Panc1 (cell line): ENCODE data around the gene MBD3. TPM values are rescaled to one million over a fixed set of nuclear protein-coding genes. Genes with fewer than 3 reads are reported as not detected.
A peak's percentile ranks its signal among the peaks of the same experiment; 100 is the strongest.

ENCODE experiments used
- ATAC-seq: fragments of 200-7000 bp; cut with Tn5 transposase; 2 replicates; pipeline ENCODE4 v1.9.1; 2020; ENCODE audit warnings: mild to moderate bottlenecking, moderate library complexity
- BruUV-seq: library from RNA; stranded (reverse); fragments of 400-500 nt; replicated peaks from 2 replicates; lab custom pipeline; 2021; lab: Mats Ljungman, UMichigan
- CTCF ChIA-PET: fragments of 300-600 bp; sonication (Branson Sonifier 250); formaldehyde crosslinking; loops from one replicate; lab custom pipeline; 2022; ENCODE audit warnings: antibody characterized with exemption; lab: Charles Lee
- POLR2A ChIA-PET: fragments of 300-600 bp; sonication (Branson Sonifier 250); formaldehyde crosslinking; loops from one replicate; lab custom pipeline; 2022; ENCODE audit warnings: antibody characterized with exemption; lab: Charles Lee
- DNase-seq: peaks from one replicate; pipeline ENCODE4 v3.0.0-alpha.2; 2010; ENCODE audit warnings: low read depth, low spot score
- H3K27ac ChIP-seq: 2 replicates; pipeline ENCODE4 v1.5.1; 2011; ENCODE audit warnings: mild to moderate bottlenecking, low read length, inconsistent platforms
- H3K27me3 ChIP-seq: fragments of 200-500 bp; sonication (Bioruptor generic); 2 replicates; pipeline ENCODE4 v1.6.0; 2014; ENCODE audit warnings: low read length, inconsistent platforms; ENCODE audit not compliant: control insufficient read depth, insufficient read depth
- H3K36me3 ChIP-seq: fragments of 200-500 bp; sonication (Bioruptor generic); 2 replicates; pipeline ENCODE4 v1.5.1; 2014; ENCODE audit warnings: inconsistent platforms, mild to moderate bottlenecking, low read length, moderate library complexity; ENCODE audit not compliant: control insufficient read depth, insufficient read depth
- H3K4me1 ChIP-seq: 2 replicates; pipeline ENCODE4 v1.5.1; 2011; ENCODE audit warnings: inconsistent platforms, mild to moderate bottlenecking, low read length, moderate library complexity; ENCODE audit not compliant: control insufficient read depth, insufficient read depth
- H3K4me3 ChIP-seq, 2 experiments: 2 replicates each; pipeline ENCODE4 v1.5.1; 2011 to 2012; ENCODE audit warnings: low read depth in 2 of 2, low read length in 2 of 2, mild to moderate bottlenecking in 2 of 2, inconsistent platforms in 1 of 2, moderate library complexity in 1 of 2
- H3K9me3 ChIP-seq: fragments of 200-500 bp; sonication (Bioruptor generic); 2 replicates; pipeline ENCODE4 v1.5.1; 2014; ENCODE audit warnings: low read depth, mild to moderate bottlenecking, inconsistent platforms, low read length, moderate library complexity; ENCODE audit not compliant: control insufficient read depth, insufficient read depth
- POLR2AphosphoS5 ChIP-seq: IDR thresholded peaks from 2 replicates; pipeline ENCODE4 v1.6.1; 2012; ENCODE audit warnings: mild to moderate bottlenecking, low read depth, low read length, moderate library complexity
- SIN3A ChIP-seq: IDR thresholded peaks from 2 replicates; pipeline ENCODE4 v1.6.1; 2012; ENCODE audit warnings: low read depth, mild to moderate bottlenecking, low read length, moderate library complexity, borderline replicate concordance; ENCODE audit not compliant: insufficient read depth
- TCF7L2 ChIP-seq: IDR thresholded peaks from 2 replicates; pipeline ENCODE4 v1.6.1; 2011; ENCODE audit warnings: mild to moderate bottlenecking, low read depth, low read length, inconsistent platforms
- in situ Hi-C: cut with HindIII; loops from 2 replicates; pipeline ENCODE4 v1.10.0; 2016; ENCODE audit warnings: low sequenced_read_pairs, low pct_unique_long_range_greater_than_20kb
- intact Hi-C: fragments of 100-400 bp; cut with micrococcal nuclease; formaldehyde crosslinking; loops from one replicate; pipeline ENCODE4 v1.10.0; 2022; ENCODE audit not compliant: unreplicated experiment
- total RNA-seq: library from RNA; stranded (reverse); gene quantifications from one replicate; pipeline ENCODE4 v1.2.1, GENCODE V29; 2021; ENCODE audit not compliant: unreplicated experiment
- TF ChIP-seq, protein P1 (sequence below): fragments of 450-650 bp; IDR thresholded peaks from 2 replicates; pipeline ENCODE4 v1.5.1; 2017; ENCODE audit warnings: mild to moderate bottlenecking
- TF ChIP-seq, protein P2 (sequence below), 2 experiments: IDR thresholded peaks; 2 replicates each; pipeline ENCODE4 v1.6.1; 2011 to 2012; ENCODE audit warnings: low read depth in 2 of 2, control low read depth in 1 of 2, low read length in 1 of 2, mild to moderate bottlenecking in 1 of 2, moderate library complexity in 1 of 2; ENCODE audit not compliant: insufficient read depth in 1 of 2

The MBD3 gene
- total RNA-seq, 1 experiment from 2014 or later, result 139 TPM

DNA sequence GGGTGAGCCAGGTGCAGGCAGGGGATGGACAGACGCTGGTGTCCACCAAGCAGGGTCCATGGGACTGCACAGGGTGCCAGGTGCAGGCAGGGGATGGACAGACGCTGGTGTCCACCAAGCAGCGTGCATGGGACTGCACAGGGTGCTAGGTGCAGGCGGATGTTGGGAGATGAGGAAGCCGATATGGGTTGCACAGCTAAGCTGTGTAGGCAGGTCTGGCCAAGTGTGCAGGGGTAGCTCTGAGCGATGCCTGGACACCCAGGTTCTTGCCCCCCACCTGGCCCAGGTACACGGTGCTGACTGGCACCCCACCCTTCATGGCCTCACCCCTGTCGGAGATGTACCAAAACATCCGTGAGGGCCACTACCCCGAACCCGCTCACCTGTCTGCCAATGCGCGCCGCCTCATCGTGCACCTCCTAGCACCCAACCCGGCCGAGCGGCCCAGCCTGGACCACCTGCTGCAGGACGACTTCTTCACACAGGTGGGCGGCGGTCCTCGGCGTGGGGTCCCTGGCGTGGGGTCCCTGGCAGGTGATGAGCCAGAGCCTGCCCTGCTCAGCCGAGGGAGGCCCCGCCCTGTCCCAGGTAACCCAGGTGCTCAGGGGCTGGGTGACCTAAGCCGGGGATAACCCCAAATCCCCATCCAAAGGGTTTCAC lies 64.9 kb downstream of the MBD3 start:
- H3K4me3 ChIP-seq, result no peak overlapping the region
- no peaks in the 10 kb centered on the region; the same call in 1 of the 2 replicates for H3K27me3 ChIP-seq
- no peak overlapping the region for H3K27ac ChIP-seq
- H3K9me3 ChIP-seq, result no peaks in the 10 kb centered on the region
- intact Hi-C loops, result no loop called here
- TF ChIP-seq, protein P1, sequence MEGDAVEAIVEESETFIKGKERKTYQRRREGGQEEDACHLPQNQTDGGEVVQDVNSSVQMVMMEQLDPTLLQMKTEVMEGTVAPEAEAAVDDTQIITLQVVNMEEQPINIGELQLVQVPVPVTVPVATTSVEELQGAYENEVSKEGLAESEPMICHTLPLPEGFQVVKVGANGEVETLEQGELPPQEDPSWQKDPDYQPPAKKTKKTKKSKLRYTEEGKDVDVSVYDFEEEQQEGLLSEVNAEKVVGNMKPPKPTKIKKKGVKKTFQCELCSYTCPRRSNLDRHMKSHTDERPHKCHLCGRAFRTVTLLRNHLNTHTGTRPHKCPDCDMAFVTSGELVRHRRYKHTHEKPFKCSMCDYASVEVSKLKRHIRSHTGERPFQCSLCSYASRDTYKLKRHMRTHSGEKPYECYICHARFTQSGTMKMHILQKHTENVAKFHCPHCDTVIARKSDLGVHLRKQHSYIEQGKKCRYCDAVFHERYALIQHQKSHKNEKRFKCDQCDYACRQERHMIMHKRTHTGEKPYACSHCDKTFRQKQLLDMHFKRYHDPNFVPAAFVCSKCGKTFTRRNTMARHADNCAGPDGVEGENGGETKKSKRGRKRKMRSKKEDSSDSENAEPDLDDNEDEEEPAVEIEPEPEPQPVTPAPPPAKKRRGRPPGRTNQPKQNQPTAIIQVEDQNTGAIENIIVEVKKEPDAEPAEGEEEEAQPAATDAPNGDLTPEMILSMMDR, result no peak
- in situ Hi-C loops, result no loop called here
- H3K36me3 ChIP-seq, result no peaks in the 10 kb centered on the region
- POLR2A ChIA-PET, result no interaction called here
- CTCF ChIA-PET, result no interaction called here
- no peaks in the 10 kb centered on the region for H3K4me1 ChIP-seq
- ATAC-seq, result peak; percentile 69
- no TSS peak for BruUV-seq
- no peak for DNase-seq

DNA sequence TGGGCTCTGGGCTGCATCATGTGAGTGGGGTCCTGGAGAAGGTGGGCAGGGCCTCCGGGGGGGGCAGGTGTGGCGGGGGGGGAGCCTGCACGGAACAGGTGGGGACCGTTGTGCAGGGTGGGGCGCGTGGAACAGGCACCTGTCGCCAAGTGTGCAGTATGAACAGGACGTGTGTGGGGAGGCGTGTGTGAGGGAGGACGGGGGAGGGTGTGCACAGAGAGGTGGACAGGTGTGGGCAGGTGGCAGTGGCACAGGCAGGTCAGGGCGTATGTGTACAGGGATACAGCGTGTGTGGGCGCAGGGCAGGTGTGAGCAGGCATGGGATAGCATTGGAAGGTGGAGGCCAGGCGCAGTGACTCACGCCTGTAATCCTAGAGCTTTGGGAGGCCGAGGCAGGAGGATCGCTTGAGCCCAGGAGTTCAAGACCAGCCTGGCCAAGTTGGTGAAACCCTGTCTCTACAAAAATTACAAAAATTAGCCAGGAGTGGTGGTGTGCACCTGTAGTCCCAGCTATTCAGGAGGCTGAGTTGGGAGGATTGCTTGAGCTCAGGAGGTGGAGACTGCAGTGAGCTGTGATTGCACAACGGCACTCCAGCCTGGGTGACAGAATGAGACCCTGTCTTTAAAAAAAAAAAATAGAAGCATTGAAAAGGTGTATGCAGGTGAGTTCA lies 65.6 kb downstream of the MBD3 start:
- no peak for DNase-seq
- Histone ChIP-seq H3K36me3 (no peaks in the 10 kb centered on the region), H3K9me3 (no peaks in the 10 kb centered on the region), H3K4me1 (no peaks in the 10 kb centered on the region), H3K4me3 (no peak overlapping the region), H3K27ac (no peak overlapping the region), H3K27me3 (no peaks in the 10 kb centered on the region; the same call in 1 of the 2 replicates)
- no TSS peak for BruUV-seq
- CTCF ChIA-PET, result no interaction called here
- no peak for TF ChIP-seq POLR2AphosphoS5
- TF ChIP-seq, protein P2, sequence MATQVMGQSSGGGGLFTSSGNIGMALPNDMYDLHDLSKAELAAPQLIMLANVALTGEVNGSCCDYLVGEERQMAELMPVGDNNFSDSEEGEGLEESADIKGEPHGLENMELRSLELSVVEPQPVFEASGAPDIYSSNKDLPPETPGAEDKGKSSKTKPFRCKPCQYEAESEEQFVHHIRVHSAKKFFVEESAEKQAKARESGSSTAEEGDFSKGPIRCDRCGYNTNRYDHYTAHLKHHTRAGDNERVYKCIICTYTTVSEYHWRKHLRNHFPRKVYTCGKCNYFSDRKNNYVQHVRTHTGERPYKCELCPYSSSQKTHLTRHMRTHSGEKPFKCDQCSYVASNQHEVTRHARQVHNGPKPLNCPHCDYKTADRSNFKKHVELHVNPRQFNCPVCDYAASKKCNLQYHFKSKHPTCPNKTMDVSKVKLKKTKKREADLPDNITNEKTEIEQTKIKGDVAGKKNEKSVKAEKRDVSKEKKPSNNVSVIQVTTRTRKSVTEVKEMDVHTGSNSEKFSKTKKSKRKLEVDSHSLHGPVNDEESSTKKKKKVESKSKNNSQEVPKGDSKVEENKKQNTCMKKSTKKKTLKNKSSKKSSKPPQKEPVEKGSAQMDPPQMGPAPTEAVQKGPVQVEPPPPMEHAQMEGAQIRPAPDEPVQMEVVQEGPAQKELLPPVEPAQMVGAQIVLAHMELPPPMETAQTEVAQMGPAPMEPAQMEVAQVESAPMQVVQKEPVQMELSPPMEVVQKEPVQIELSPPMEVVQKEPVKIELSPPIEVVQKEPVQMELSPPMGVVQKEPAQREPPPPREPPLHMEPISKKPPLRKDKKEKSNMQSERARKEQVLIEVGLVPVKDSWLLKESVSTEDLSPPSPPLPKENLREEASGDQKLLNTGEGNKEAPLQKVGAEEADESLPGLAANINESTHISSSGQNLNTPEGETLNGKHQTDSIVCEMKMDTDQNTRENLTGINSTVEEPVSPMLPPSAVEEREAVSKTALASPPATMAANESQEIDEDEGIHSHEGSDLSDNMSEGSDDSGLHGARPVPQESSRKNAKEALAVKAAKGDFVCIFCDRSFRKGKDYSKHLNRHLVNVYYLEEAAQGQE (IDR thresholded peaks at IDR 0.05; ENCODE audit: insufficient read depth in 1 of 2, low read depth in 2 of 2, low read length in 1 of 2), result no peak
- TF ChIP-seq TCF7L2, result no peak
- TF ChIP-seq, protein P1, result no peak
- no peak for TF ChIP-seq SIN3A
- in situ Hi-C loops, result no loop called here
- POLR2A ChIA-PET, result no interaction called here
- intact Hi-C loops, result no loop called here
- ATAC-seq, result no peak
